ENCODE measurements around the gene CCDC142. TPM values are rescaled to one million over a fixed set of nuclear protein-coding genes. Genes with fewer than 3 reads are reported as not detected.
A peak's percentile ranks its signal among the peaks of the same experiment; 100 is the strongest.
"Not testable (repeated sequence)": the region's sequence is repeated elsewhere in the genome, so short reads cannot be mapped to it uniquely, and the experiment has no call there.

The CCDC142 gene
- total RNA-seq, 1 donor from 2014 or later: 16.1 TPM

DNA sequence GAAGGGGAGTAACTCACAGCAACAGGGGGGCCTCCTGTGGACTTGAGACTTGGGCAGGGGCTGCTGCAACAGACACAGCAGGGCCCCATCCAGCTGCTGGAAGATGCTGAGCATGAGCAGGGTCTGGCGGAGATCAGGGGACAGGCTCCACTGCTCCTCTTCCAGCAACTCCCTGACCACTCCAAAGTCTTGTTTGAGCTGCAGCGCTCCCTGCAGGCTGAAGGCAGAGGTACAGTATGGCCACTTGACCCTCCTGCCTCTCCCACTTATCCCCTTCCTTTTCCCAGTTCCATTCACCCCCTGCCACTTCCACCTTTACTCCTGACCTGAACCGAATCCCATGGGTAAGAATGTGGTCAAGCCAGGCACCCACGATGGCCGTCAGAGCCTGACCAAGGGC is 7.9 kb downstream of the CCDC142 start:
- no peak for ATAC-seq
- no peak overlapping the region for H3K27ac ChIP-seq
- H3K4me1 ChIP-seq: peaks cover 26% of the 10 kb centered on the region
- H3K4me3 ChIP-seq: no peak overlapping the region
- intact Hi-C loops (cut with DNase I): no loop called here
- no peaks in the 10 kb centered on the region for H3K27me3 ChIP-seq
- TF ChIP-seq, protein P1, sequence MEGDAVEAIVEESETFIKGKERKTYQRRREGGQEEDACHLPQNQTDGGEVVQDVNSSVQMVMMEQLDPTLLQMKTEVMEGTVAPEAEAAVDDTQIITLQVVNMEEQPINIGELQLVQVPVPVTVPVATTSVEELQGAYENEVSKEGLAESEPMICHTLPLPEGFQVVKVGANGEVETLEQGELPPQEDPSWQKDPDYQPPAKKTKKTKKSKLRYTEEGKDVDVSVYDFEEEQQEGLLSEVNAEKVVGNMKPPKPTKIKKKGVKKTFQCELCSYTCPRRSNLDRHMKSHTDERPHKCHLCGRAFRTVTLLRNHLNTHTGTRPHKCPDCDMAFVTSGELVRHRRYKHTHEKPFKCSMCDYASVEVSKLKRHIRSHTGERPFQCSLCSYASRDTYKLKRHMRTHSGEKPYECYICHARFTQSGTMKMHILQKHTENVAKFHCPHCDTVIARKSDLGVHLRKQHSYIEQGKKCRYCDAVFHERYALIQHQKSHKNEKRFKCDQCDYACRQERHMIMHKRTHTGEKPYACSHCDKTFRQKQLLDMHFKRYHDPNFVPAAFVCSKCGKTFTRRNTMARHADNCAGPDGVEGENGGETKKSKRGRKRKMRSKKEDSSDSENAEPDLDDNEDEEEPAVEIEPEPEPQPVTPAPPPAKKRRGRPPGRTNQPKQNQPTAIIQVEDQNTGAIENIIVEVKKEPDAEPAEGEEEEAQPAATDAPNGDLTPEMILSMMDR (IDR thresholded peaks at IDR 0.05): no peak
- H3K36me3 ChIP-seq: peaks cover 23% of the 10 kb centered on the region
- no peak for DNase-seq
- H3K9me3 ChIP-seq: no peaks in the 10 kb centered on the region

DNA sequence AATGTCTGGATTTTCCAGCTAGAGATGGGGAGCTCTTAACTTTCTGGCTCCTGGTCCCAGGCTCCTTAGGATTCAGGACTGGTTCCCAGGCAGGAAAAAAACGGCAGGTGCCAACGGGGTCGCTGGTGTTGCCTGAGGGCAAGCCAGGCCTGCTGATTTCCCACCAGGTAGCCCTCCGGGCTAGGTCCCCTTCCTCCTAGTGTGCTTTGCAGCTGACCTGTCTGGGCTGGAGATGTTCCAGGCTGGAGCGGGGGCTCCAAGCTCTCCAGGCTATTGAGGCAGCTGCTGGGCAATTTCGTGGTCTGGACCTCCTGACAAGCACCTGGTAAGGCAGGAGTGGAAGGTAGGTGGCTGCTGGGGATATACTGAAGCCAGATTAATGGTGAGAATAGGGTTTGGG is 8.3 kb downstream of the CCDC142 start:
- ATAC-seq (no peak), DNase-seq (no peak)
- no peak overlapping the region for H3K27ac ChIP-seq
- intact Hi-C loops (cut with DNase I): no loop called here
- no peaks in the 10 kb centered on the region for H3K9me3 ChIP-seq
- H3K4me1 ChIP-seq: peaks cover 26% of the 10 kb centered on the region
- H3K4me3 ChIP-seq: no peak overlapping the region
- H3K36me3 ChIP-seq: peaks cover 19% of the 10 kb centered on the region
- TF ChIP-seq, protein P1 (IDR thresholded peaks at IDR 0.05): no peak
- H3K27me3 ChIP-seq: no peaks in the 10 kb centered on the region

DNA sequence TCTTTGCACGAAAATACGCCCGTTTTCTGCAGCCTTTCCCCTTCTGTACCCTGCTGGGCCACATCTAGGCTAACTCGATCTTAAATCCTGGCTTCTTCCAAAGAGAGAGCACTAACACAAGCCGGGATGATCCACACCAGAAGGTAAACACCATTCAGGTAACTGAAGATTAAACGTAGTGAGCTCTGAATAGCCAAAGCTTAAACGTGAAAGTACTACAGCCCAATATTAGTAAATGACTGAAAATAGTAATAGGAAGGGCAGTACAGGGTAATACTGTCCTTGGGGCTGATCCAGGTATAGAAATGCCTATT is 9.9 kb downstream of the CCDC142 start:
- no peak for DNase-seq
- Histone ChIP-seq H3K27me3 (no peaks in the 10 kb centered on the region), H3K36me3 (peaks cover 17% of the 10 kb centered on the region), H3K4me1 (peaks cover 26% of the 10 kb centered on the region), H3K4me3 (peak overlapping the region; percentile 61), H3K27ac (peak overlapping the region; percentile 94), H3K9me3 (no peaks in the 10 kb centered on the region)
- intact Hi-C loops (cut with DNase I): no loop called here
- ATAC-seq: no peak
- TF ChIP-seq, protein P1 (IDR thresholded peaks at IDR 0.05): no peak

DNA sequence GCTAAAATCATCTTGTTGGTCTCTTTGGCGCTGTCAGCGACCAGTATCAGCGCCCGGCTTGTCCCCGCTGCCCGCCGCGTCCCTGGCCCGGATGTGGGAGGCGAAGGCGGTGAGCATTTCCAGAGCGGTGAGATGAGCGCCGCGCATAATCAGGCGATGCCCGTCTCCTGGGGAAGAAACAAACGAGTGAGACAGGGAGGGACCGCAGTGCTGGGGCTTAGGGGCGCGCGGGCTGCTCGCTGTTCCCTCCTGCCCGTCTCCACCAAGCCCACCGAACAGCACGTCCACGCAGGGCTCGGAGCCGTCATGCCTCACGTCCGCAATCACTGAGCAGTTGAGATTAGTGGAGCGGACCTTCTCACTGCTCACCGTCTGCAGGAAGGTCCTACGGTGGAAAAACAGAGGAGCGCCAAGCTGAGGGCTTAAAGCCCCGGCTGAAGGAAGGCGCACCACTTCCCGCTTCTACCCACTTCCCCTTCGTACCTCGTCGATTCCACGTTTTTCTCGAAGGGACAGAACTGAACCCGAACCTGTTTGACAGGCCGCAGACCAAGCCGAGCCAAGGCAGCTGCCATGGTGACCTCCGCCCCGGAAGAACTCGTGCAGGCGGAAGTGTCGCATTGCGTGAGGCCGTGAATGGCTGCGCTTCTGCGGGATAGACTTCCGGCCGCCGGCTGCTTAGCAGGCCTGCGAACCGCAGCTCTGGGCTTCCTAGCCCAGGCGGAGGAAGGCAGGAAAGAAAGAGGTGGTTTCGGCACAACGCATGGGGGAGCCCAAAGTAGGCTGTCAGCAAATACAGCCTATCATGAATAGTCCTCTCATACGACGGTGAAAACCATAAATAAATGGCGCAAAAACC is 10.5 kb downstream of the CCDC142 start, which contains the start of gene MRPL53:
Gene MRPL53, minus strand, starts transcription at position 595 of the 859 bp plus-strand sequence. Its CDS starts 20 bp downstream, at position 575.
- intact Hi-C loops (cut with DNase I): no loop called here
- peak within 1 kb of the TSS; percentile 94 for H3K27ac ChIP-seq
- H3K4me3 ChIP-seq: peak within 1 kb of the TSS; percentile 61
- TF ChIP-seq, protein P1 (IDR thresholded peaks at IDR 0.05): no peak
- peak; percentile 97 for DNase-seq
- H3K9me3 ChIP-seq: no peaks in the 10 kb centered on the region
- peaks cover 23% of the 10 kb centered on the region for H3K4me1 ChIP-seq
- H3K36me3 ChIP-seq: peaks cover 17% of the 10 kb centered on the region
- peak; percentile 97 for ATAC-seq
- no peaks in the 10 kb centered on the region for H3K27me3 ChIP-seq

DNA sequence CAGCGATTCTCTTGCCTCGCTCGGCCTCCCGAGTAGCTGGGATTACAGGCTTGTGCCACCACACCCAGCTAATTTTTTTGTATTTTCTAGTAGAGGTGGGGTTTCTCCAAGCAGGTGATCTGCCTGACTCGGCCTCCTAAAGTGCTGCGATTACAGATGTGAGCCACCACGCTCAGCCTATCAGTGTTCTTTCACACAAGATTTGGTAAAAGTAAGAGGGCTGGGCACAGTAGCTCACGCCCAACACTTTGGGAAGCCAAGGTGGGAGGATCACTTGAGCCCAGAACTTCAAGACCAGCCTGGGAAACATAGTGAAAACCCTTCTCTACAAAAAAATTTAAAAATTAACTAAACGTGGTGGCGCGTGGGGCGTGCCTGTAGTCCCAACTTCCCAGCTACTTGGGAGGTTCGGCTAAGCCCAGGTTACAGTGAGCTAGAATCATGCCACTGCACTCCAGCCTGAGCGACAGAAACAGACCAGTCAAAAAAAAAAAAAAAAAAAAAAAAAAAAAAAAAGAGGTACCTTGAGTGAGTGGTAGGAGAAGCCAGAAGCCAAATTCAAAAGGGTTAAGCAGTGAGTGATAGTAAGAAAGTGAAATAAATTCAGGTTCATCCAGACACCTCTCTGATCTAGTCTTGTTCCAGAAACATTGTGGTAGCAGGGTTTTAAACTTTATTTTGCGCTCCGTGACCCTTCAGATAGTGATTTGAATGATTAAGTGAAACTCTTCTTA is 11.3 kb downstream of the CCDC142 start:
- intact Hi-C loops (cut with DNase I): no loop called here

DNA sequence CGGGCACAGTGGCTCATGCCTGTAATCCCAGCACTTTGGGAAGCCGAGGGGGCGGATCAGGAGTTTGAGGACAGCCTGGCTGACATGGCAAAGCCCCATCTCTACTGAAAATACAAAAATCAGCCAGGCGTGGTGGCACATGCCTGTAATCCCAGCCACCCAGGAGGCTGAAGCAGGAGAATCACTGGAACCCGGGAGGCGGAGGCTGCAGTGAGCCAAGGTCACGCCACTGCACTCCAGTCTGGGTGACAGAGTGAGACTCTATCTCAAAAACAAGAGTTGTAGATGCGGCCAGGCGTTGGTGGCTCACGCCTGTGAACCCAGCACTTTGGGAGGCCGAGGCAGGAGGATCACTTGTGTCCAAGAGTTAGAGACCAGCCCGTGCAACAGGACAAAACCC is 12.1 kb downstream of the CCDC142 start:
- not testable (repeated sequence) for DNase-seq

More for the DNA sequence above, 11.3 kb downstream of the CCDC142 start:
- no peak for ATAC-seq
- H3K4me1 ChIP-seq: peaks cover 15% of the 10 kb centered on the region
- H3K36me3 ChIP-seq: peaks cover 17% of the 10 kb centered on the region
- no peak for DNase-seq
- H3K27ac ChIP-seq: peak overlapping the region; percentile 94
- H3K4me3 ChIP-seq: peak overlapping the region; percentile 61
- TF ChIP-seq, protein P1 (IDR thresholded peaks at IDR 0.05): no peak
- no peaks in the 10 kb centered on the region for H3K9me3 ChIP-seq
- no peaks in the 10 kb centered on the region for H3K27me3 ChIP-seq

More for the DNA sequence above, 12.1 kb downstream of the CCDC142 start:
- Histone ChIP-seq H3K36me3 (peaks cover 17% of the 10 kb centered on the region), H3K4me1 (peaks cover 21% of the 10 kb centered on the region)
- ATAC-seq; intact Hi-C loops (cut with DNase I); H3K4me3 ChIP-seq; H3K27me3 ChIP-seq; H3K27ac ChIP-seq; H3K9me3 ChIP-seq: not testable (repeated sequence)
